ENCODE data around the gene FILIP1. TPM values are rescaled to one million over a fixed set of nuclear protein-coding genes. Genes with fewer than 3 reads are reported as not detected.

FILIP1 gene
- total RNA-seq, 4 donors from 2014 or later, result 6.0 to 12.3 (median 7.2) TPM

GRCh38 chr6:75368864-75369402 is 124.7 kb downstream of the FILIP1 start:
- 70 to 92% methylated on average over 2 to 3 of the region's 3 CpGs for WGBS, 2 donors (ENCODE audit: low coverage in 1 of 2)
- Histone ChIP-seq H3K9me3 (no peaks in the 10 kb centered on the region), H3K27ac (peak overlapping the region; percentile 19 to 54 (median 48)), H3K27me3 (no peaks in the 10 kb centered on the region), H3K4me3 (no peak overlapping the region), H3K36me3 (no peaks in the 10 kb centered on the region), H3K4me1 (peaks cover 0 to 14% (median 0%) of the 10 kb centered on the region in 4 donors)
- intact Hi-C loops (cut with DNase I; ENCODE audit: low total_unique reads) (loop anchor here (5.0 kb wide), 1 partner anchor 158 kb away; no protein-coding TSS in a partner anchor), in situ Hi-C loops (cut with MboI; ENCODE audit: low pct_ligation_motif_present in 1 of 4, low pct_unique_long_range_greater_than_20kb in 1 of 4, low sequenced_read_pairs in 3 of 4) (no loop called here)
- DNase-seq, result no peak
- no peak for TF ChIP-seq POLR2A (IDR thresholded peaks at IDR 0.05)
- no peak for TF ChIP-seq EP300 (IDR thresholded peaks at IDR 0.05; ENCODE audit: low read depth)
- TF ChIP-seq POLR2AphosphoS5 (IDR thresholded peaks at IDR 0.05), result no peak
- TF ChIP-seq CTCF (IDR thresholded peaks at IDR 0.05), result no peak

GRCh38 chr6:75368151-75368779 is 125.3 kb downstream of the FILIP1 start:
- intact Hi-C loops (cut with DNase I; ENCODE audit: low total_unique reads), result loop anchor here (5.0 kb wide), 1 partner anchor 159 kb away; no protein-coding TSS in a partner anchor
- H3K4me3 ChIP-seq, result no peak overlapping the region
- H3K36me3 ChIP-seq, result no peaks in the 10 kb centered on the region
- peak overlapping the region in 3 of 4 donors; percentile 48 to 54 (median 49) for H3K27ac ChIP-seq
- TF ChIP-seq CTCF (IDR thresholded peaks at IDR 0.05) (peak; percentile 26 to 47 (median 33)), POLR2A (IDR thresholded peaks at IDR 0.05) (no peak)
- peak; percentile 15 for DNase-seq
- H3K4me1 ChIP-seq, result peaks cover 0 to 14% (median 0%) of the 10 kb centered on the region in 4 donors
- in situ Hi-C loops (cut with MboI; ENCODE audit: low pct_ligation_motif_present in 1 of 4, low pct_unique_long_range_greater_than_20kb in 1 of 4, low sequenced_read_pairs in 3 of 4), result no loop called here
- H3K27me3 ChIP-seq, result no peaks in the 10 kb centered on the region
- WGBS, 2 donors (ENCODE audit: low coverage in 1 of 2), result 17 to 45% methylated on average over 1 to 6 of the region's 6 CpGs
- H3K9me3 ChIP-seq, result no peaks in the 10 kb centered on the region

- no peak for DNase-seq
- in situ Hi-C loops (cut with MboI; ENCODE audit: low pct_ligation_motif_present in 1 of 4, low pct_unique_long_range_greater_than_20kb in 1 of 4, low sequenced_read_pairs in 3 of 4), result no loop called here
- Histone ChIP-seq H3K36me3 (no peaks in the 10 kb centered on the region), H3K4me1 (peaks cover 0 to 4% (median 0%) of the 10 kb centered on the region in 4 donors), H3K9me3 (no peaks in the 10 kb centered on the region), H3K27me3 (no peaks in the 10 kb centered on the region), H3K4me3 (no peak overlapping the region), H3K27ac (no peak overlapping the region)
- TF ChIP-seq CTCF (IDR thresholded peaks at IDR 0.05) (no peak), POLR2A (IDR thresholded peaks at IDR 0.05) (no peak), EP300 (IDR thresholded peaks at IDR 0.05; ENCODE audit: low read depth) (no peak), POLR2AphosphoS5 (IDR thresholded peaks at IDR 0.05) (no peak)
- intact Hi-C loops (cut with DNase I; ENCODE audit: low total_unique reads), result no loop called here
- WGBS, 2 donors (ENCODE audit: low coverage in 1 of 2), result 49 to 78% methylated on average over 2 of the region's 2 CpGs
Observed at GRCh38 chr6:75363304-75363703, 130.3 kb downstream of the FILIP1 start.

GRCh38 chr6:75353644-75354043 is 140.0 kb downstream of the FILIP1 start:
- no peak for TF ChIP-seq POLR2A (IDR thresholded peaks at IDR 0.05)
- TF ChIP-seq CTCF (IDR thresholded peaks at IDR 0.05), result no peak
- TF ChIP-seq EP300 (IDR thresholded peaks at IDR 0.05; ENCODE audit: low read depth), result no peak
- TF ChIP-seq POLR2AphosphoS5 (IDR thresholded peaks at IDR 0.05), result no peak
- H3K27me3 ChIP-seq, result peaks cover 8% of the 10 kb centered on the region
- H3K27ac ChIP-seq, result no peak overlapping the region
- in situ Hi-C loops (cut with MboI; ENCODE audit: low pct_ligation_motif_present in 1 of 4, low pct_unique_long_range_greater_than_20kb in 1 of 4, low sequenced_read_pairs in 3 of 4), result no loop called here
- intact Hi-C loops (cut with DNase I; ENCODE audit: low total_unique reads), result no loop called here
- no peak overlapping the region for H3K4me3 ChIP-seq
- WGBS, 2 donors (ENCODE audit: low coverage in 1 of 2), result 87 to 95% methylated on average over 3 to 4 of the region's 4 CpGs
- DNase-seq, result no peak
- peaks cover 0 to 14% (median 10%) of the 10 kb centered on the region in 4 donors for H3K4me1 ChIP-seq
- H3K9me3 ChIP-seq, result no peaks in the 10 kb centered on the region
- no peaks in the 10 kb centered on the region for H3K36me3 ChIP-seq
